Thymus (tissue), 11 donors: Measurements from ENCODE around the gene TACC2. TPM values are rescaled to one million over a fixed set of nuclear protein-coding genes. Genes with fewer than 3 reads are reported as not detected.

Experiments used
- DNase-seq, 9 donors: peaks; one replicate each; pipeline ENCODE4 v3.0.0-alpha.2; 2013; ENCODE audit warnings: low spot score in 9 of 9, low read depth in 6 of 9, missing footprints in 1 of 9
- H3K27ac ChIP-seq, 2 donors: one replicate each; pipeline ENCODE4 v1.5.1; 2013; ENCODE audit warnings: control low read depth in 1 of 2, low read depth in 1 of 2, low read length in 1 of 2, mild to moderate bottlenecking in 1 of 2, moderate library complexity in 1 of 2
- H3K27me3 ChIP-seq, 2 donors: one replicate each; pipeline ENCODE4 v1.5.1; 2013; ENCODE audit warnings: low read length in 1 of 2; ENCODE audit not compliant: control insufficient read depth in 2 of 2, insufficient read depth in 1 of 2
- H3K36me3 ChIP-seq, 2 donors: one replicate each; pipeline ENCODE4 v1.5.1; 2013; ENCODE audit warnings: low read length in 1 of 2, mild to moderate bottlenecking in 1 of 2, moderate library complexity in 1 of 2; ENCODE audit not compliant: control insufficient read depth in 2 of 2, insufficient read depth in 2 of 2
- H3K4me1 ChIP-seq, 2 donors: one replicate each; pipeline ENCODE4 v1.5.1; 2013; ENCODE audit warnings: low read length in 2 of 2; ENCODE audit not compliant: control insufficient read depth in 2 of 2, insufficient read depth in 2 of 2
- H3K4me3 ChIP-seq, 2 donors: one replicate each; pipeline ENCODE4 v1.5.1; 2013; ENCODE audit warnings: low read length in 2 of 2, control low read depth in 1 of 2, mild to moderate bottlenecking in 1 of 2
- H3K9me3 ChIP-seq, 2 donors: one replicate each; pipeline ENCODE4 v1.5.1; 2013; ENCODE audit warnings: low read length in 1 of 2, mild to moderate bottlenecking in 1 of 2; ENCODE audit not compliant: control insufficient read depth in 2 of 2, insufficient read depth in 1 of 2
- WGBS: extraction: QIAGEN DNeasy Blood & Tissue Kit; methylation state at CpG from one replicate; pipeline ENCODE4 v1.1.7; 2013; 5-methylcytosine and 5-hydroxymethylcytosine counted together
- polyA plus RNA-seq: library from polyadenylated mRNA; stranded (reverse); fragments of 200-250 nt; gene quantifications from one replicate; pipeline ENCODE4 v1.2.3, GENCODE V29; 2013
- total RNA-seq: library from RNA; stranded (reverse); fragments of 120-200 nt; gene quantifications from one replicate; pipeline ENCODE4 v1.2.4, GENCODE V29; 2013
- donor health status: healthy.

Gene TACC2
- total and polyA plus RNA-seq, 2 donors = 4.6 to 57.3 TPM

DNA sequence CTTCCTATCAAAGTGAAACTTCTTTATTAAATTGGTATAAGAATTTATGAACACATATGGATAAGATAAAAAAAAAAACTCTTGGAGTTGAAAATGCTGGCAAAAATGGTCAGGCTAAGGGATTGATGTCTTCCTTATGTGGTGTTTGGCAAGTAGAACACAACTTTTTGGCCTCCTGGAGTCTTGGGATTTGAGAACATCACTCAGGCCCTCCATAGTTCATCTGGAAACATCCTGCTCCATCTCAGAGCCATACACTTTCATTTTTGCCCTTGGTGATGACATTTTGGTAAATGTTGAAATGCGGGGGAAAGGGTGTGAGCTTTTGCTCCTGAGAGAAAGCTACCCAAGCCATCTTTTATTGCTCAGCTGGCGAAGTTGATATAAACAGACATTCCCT lies 254.6 kb downstream of the TACC2 start:
- H3K36me3 ChIP-seq = no peaks in the 10 kb centered on the region
- no peak overlapping the region for H3K27ac ChIP-seq
- DNase-seq = no peak

DNA sequence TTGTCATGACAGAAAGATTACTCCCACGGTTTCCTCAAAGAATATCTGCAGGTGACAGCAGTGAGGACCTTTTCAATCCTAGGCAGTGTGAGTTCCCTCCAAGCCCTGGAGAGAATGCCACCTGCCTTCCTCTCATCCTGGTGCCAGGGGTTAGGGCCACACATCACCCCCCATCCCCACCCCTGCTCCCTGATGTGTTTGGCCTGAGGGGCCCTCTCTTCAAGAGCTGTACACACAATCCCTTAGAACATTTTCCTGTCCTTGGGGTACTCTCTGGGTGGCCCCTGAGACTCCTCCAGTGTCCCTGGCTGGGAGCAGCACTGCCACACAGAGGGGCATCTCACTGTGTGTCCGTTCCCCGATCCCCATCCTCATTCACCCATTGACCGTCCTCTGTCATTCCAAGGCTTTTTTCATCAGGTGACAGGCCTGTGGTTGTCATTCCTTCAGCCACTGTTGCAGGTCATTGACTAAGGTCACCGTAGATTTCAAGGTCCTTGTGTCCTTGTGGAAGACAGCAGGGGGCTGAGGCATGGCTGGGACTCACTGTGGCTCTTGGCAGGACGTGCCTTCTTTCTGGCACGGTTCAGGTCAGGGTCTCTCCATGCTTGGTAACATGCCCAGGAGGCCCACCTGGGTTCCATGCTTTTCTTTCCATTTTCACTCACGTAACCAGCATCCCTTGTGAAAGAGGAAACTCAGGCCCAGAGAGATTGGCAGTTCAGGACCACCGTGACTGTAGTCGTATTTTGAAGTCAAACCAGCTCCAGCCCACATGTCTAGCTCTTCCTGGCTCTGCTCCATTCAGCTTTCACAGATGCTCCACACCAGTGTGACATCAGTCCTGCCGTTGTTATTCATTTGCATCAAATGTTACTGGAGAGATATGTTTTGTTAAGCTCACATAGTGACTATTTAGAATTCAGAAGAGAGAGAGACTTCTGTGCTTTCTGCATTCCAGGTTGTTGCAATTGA lies 255.3 kb downstream of the TACC2 start:
- H3K4me1 ChIP-seq = no peaks in the 10 kb centered on the region
- H3K27ac ChIP-seq = no peak overlapping the region
- no peak overlapping the region for H3K4me3 ChIP-seq
- no peaks in the 10 kb centered on the region for H3K36me3 ChIP-seq
- WGBS = 82% methylated on average over 11 of the region's 11 CpGs
- DNase-seq = no peak
- H3K9me3 ChIP-seq = no peaks in the 10 kb centered on the region
- no peaks in the 10 kb centered on the region for H3K27me3 ChIP-seq

More for the DNA sequence above, 254.6 kb downstream of the TACC2 start:
- Histone ChIP-seq H3K4me1 (no peaks in the 10 kb centered on the region), H3K27me3 (no peaks in the 10 kb centered on the region), H3K4me3 (no peak overlapping the region), H3K9me3 (no peaks in the 10 kb centered on the region)
- WGBS = 96% methylated on average over 2 of the region's 2 CpGs

DNA sequence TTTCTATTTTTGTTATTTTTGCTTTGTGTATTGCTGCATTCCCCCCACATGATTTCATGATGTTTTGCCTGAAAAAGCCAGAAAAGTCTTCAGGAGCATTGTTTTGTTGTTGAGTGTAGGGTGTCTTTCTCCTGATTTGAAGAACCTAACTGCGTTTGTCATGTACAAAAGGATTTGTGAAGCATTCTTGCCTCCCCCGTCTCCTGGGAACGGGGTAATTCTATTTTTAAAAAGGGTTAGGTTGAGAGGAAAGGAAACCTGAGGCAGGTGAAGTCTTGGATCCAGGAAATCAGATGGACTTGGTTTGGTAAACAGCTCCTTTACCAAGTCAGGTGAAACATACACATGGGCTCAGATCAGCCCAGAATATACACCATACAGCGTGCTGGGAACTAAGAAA lies 256.2 kb downstream of the TACC2 start:
- WGBS = 82% methylated on average over 4 of the region's 4 CpGs
- H3K36me3 ChIP-seq = no peaks in the 10 kb centered on the region

DNA sequence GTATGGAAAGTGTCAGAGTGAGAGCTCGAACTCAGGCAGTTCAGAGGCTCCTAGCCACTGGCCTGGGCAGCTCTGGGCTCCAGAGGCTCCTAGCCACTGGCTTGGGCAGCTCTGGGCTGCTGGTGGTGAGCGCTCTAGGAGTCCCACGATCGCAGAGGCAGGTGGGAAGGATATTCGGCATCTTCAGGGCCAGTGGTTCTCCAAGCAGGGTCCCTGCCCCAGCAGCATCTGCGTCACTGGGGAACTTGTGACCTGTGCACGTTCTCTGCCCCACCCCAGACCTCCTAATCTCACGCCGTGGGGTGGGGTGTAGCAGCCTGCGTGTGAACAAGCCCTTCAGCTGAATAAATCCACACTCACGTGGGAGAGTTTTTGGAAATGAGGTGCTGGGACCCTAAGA lies 256.9 kb downstream of the TACC2 start:
- Histone ChIP-seq H3K9me3 (no peaks in the 10 kb centered on the region), H3K4me3 (no peak overlapping the region), H3K36me3 (no peaks in the 10 kb centered on the region), H3K27me3 (no peaks in the 10 kb centered on the region), H3K4me1 (no peaks in the 10 kb centered on the region), H3K27ac (no peak overlapping the region)
- DNase-seq = no peak
- WGBS = 88% methylated on average over 11 of the region's 11 CpGs

More for the DNA sequence above, 256.2 kb downstream of the TACC2 start:
- H3K27ac ChIP-seq = no peak overlapping the region
- no peak overlapping the region for H3K4me3 ChIP-seq
- H3K9me3 ChIP-seq = no peaks in the 10 kb centered on the region
- DNase-seq = no peak
- H3K27me3 ChIP-seq = no peaks in the 10 kb centered on the region
- H3K4me1 ChIP-seq = no peaks in the 10 kb centered on the region

DNA sequence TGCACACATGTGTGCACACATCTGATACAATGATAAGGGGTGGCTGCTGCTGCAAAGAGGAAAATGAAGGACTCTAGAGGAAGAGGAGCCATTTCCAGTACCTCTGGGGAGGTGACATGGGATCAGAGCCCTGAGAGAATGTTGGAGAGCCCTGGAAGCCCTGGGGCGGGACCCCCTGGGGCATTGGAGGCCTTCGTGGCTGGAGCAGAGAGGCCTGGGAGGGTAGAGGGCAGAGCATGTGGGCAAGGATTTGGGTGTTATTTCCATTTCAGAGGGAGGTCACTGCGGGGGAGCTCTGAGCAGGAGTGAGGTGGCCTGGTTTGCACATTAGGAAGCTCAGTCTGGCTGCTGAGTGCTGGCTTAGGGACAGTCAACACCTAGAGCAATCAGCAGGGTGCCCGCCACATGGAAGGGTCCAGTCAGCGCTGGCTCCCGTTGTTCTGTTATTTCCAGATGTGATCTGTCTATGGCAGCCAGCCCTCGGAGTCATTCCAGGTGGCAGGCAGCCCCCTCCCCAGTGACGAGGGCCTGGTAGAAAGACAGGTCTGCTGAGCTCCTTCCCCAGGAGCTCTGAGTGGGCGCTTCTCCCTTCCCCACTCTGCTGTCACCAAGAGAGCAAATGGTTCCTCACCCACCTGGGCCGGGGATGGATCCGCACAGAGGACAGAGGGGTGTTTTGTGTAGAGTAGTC lies 258.0 kb downstream of the TACC2 start:
- WGBS = 90% methylated on average over 11 of the region's 11 CpGs
- no peaks in the 10 kb centered on the region for H3K27me3 ChIP-seq
- no peaks in the 10 kb centered on the region for H3K36me3 ChIP-seq
- H3K9me3 ChIP-seq = no peaks in the 10 kb centered on the region
- DNase-seq = no peak
- no peak overlapping the region for H3K4me3 ChIP-seq
- H3K4me1 ChIP-seq = no peaks in the 10 kb centered on the region
- no peak overlapping the region for H3K27ac ChIP-seq

DNA sequence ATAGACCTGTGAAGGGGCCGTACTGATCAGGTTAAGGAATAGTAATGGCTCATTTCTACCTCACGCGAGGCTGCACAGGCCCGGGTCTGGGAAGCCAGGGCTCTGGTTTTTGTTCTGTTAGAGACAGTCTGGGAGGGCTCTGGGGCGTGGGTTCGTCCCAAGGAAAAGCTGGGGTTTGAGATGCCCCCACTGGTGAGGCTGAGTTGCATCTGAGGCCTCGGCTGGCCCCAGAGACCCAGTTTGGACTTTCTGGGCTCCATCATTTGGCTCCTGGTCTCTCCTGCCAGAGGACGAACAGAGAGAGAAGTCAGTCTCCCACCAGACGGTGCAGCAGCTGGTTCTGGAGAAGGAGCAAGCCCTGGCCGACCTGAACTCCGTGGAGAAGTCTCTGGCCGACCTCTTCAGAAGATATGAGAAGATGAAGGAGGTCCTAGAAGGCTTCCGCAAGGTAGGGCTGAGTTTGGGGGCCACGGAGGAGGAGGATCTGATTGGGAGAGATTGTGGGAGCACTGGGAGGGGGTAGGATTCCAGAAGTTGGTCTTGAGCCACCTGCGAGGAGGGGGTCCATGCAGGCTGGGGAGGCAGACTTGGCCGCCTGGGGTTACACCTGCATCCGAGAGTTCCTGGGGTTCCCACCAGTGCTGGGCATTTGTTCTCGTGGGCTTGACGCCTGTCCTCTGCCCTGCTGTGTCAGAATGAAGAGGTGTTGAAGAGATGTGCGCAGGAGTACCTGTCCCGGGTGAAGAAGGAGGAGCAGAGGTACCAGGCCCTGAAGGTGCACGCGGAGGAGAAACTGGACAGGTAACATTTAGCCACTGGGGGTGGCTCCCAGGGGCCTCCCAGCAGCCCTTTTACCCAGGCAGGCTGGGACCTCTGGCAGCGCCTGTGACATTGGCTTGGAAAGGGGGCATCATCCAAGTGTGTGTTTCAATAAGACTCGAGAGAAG lies 259.7 kb downstream of the TACC2 start:
- Histone ChIP-seq H3K27me3 (no peaks in the 10 kb centered on the region), H3K4me1 (no peaks in the 10 kb centered on the region), H3K36me3 (no peaks in the 10 kb centered on the region), H3K27ac (no peak overlapping the region), H3K4me3 (no peak overlapping the region), H3K9me3 (no peaks in the 10 kb centered on the region)
- 90% methylated on average over 25 of the region's 25 CpGs for WGBS
- DNase-seq = no peak

DNA sequence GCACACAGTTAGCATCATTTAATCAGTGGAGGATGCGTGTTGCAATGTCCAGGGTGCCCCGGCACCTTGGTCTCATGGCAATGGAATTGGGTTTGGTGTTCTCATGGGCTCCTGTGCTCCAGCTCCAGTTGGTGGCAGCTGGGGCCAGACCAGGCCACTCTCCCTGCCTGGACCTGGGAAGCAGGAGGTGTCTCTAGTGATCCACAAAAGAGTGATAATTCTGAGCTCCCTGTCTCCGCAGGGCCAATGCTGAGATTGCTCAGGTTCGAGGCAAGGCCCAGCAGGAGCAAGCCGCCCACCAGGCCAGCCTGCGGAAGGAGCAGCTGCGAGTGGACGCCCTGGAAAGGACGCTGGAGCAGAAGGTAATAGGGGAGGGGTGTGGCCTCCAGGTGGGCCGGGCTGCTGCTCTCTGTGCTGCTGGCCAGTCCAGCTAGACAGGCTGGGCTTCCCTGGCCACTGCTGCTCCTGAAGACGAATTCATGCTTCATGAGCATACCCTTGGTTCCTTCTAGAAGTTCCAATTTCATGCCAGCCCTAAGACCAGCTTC lies 260.4 kb downstream of the TACC2 start:
- 91% methylated on average over 11 of the region's 11 CpGs for WGBS
- no peak for DNase-seq
- Histone ChIP-seq H3K27me3 (no peaks in the 10 kb centered on the region), H3K36me3 (no peaks in the 10 kb centered on the region), H3K4me3 (no peak overlapping the region), H3K4me1 (no peaks in the 10 kb centered on the region), H3K9me3 (no peaks in the 10 kb centered on the region), H3K27ac (no peak overlapping the region)

DNA sequence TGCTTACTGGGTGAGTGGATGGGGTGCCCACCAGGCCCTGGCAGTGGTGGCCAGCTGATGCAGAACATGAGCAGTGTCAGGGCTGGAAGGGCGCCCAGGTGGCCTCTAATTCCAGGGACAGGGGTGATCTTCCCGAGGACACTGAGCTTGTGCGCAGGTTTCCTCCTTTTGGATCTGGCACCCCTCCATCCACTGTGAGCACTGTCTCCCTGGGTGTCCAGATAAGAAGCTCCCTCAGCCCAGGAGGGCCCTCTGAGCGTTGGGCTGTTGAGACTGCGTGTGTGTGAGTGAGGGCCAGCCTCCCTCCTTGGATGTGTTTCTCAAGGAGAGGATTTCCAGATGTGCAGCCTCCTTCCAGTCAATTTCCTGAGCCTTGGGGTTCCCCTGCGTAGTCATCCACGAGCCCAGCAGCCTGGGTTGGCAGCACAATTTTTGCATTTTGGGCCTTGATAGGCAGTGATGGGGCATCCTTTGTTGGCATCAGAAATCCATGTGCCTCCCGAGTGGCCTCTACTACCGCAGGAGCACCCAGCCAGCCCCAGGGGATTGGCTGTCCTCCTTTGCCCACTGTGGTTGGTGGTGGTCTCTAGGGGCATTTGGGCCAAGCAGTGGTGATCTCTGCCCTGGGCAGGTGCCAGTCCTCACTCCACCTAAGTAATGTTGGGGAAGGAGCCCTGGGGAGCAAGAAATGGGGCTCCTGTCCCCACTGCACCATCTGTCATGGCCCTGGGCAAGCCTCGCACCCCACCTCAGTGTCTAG lies 261.2 kb downstream of the TACC2 start:
- Histone ChIP-seq H3K27me3 (no peaks in the 10 kb centered on the region), H3K9me3 (no peaks in the 10 kb centered on the region), H3K4me1 (no peaks in the 10 kb centered on the region), H3K27ac (no peak overlapping the region), H3K4me3 (no peak overlapping the region), H3K36me3 (no peaks in the 10 kb centered on the region)
- no peak for DNase-seq
- 92% methylated on average over 10 of the region's 10 CpGs for WGBS
